K562 treated with DMSO at 1 percent for 48 hours (cell line): ENCODE results near the gene PON3. TPM values are rescaled to one million over a fixed set of nuclear protein-coding genes. Genes with fewer than 3 reads are reported as not detected.

Experiments used
- total RNA-seq: library from RNA; unstranded; fragments of 300-600 nt; gene quantifications from 2 replicates; pipeline ENCODE4 v1.2.3, GENCODE V29; 2022; ENCODE audit warnings: low replicate concordance; ENCODE audit errors: extremely low read depth

The PON3 gene
- total RNA-seq, result not detected in 2 replicates

GRCh38 chr7:95396136-95397032 lies at the start of gene PON3:
Gene PON3, minus strand, starts transcription at chr7:95396375. Its CDS starts 25 bp downstream, at chr7:95396350.

GRCh38 chr7:95434557-95435421 lies 38.6 kb upstream of the PON3 start, which contains the start of gene PON2:
Gene PON2, minus strand, starts transcription at chr7:95435028. Its CDS starts 77 bp downstream, at chr7:95434951.

GRCh38 chr7:95324431-95324830 lies 71.7 kb downstream of the PON3 start, which contains the start of gene PON1:
Gene PON1, minus strand, starts transcription at chr7:95324532. Its CDS starts 57 bp downstream, at chr7:95324475.

Other genes with a start within 250 kb of the PON3 start
- gene PON1, start 71.8 kb downstream of the PON3 start, total RNA-seq, result not detected in 2 replicates
- gene PON2, start 38.7 kb upstream of the PON3 start, total RNA-seq, result not detected in 2 replicates
- gene ASB4, start 89.6 kb upstream of the PON3 start, total RNA-seq, result not detected in 2 replicates
- gene PDK4, start 200.1 kb upstream of the PON3 start, total RNA-seq, result not detected in 2 replicates